Loucy (cell line): Measurements from ENCODE around the gene SLC23A2.

ENCODE experiments used
- CTCF ChIP-seq: fragments of 200-600 bp; sonication (generic); conservative IDR thresholded peaks from 2 replicates; pipeline ENCODE4 v1.5.1; 2014; ENCODE audit warnings: mild to moderate bottlenecking, antibody characterized with exemption, low read length
- EZH2phosphoT487 ChIP-seq: fragments of 200-600 bp; IDR thresholded peaks from 2 replicates; pipeline ENCODE4 v1.6.1; 2018; ENCODE audit warnings: antibody characterized with exemption, mild to moderate bottlenecking, moderate library complexity, borderline replicate concordance

DNA sequence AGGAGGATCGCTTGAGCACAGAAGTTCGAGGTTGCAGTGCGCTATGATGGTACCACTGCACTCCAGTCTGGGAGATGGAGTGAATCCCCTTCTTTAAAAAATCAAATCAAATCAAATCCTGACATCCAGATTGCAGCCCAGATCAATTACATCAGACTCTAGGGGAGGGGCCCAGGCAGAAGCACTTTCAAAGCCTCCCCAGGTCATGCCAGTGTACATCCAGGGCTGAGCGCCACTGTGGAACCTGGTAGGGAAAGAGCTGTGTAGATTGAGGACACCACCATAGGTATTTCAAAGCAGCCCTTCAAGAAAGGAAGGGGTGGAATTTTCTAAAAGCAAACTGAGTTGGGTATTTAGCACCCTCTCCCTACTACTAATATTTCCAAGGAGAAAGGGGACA lies 190.1 kb downstream of the SLC23A2 start:
- no peak for TF ChIP-seq CTCF
- no peak for TF ChIP-seq EZH2phosphoT487
